Activated CD4-positive, alpha-beta T cell treated with anti-CD3 and anti-CD28 coated beads, Interleukin-2, amount 50 U/mL, for 48 hours (primary cell): Measurements from ENCODE around the gene DPCD.
"Not testable (repeated sequence)": the region's sequence is repeated elsewhere in the genome, so short reads cannot be mapped to it uniquely, and the experiment has no call there.

ENCODE experiments used
- DNase-seq, 2 experiments: peaks; one replicate each; pipeline ENCODE4 v3.0.0-alpha.2; 2020

Gene DPCD

GRCh38 chr10:101588879-101589278 lies 758 bp downstream of the DPCD start:
- DNase-seq = no peak

GRCh38 chr10:101593331-101593730 lies 5.2 kb downstream of the DPCD start:
- DNase-seq = not testable (repeated sequence)

GRCh38 chr10:101595591-101596433 lies 7.7 kb downstream of the DPCD start:
- no peak for DNase-seq

- no peak for DNase-seq
These were observed 9.2 kb downstream of the DPCD start for GRCh38 chr10:101597091-101597900.

- DNase-seq = no peak
These were observed 13.4 kb downstream of the DPCD start for GRCh38 chr10:101601541-101601940.

- peak; percentile 82 to 86 for DNase-seq
These were observed 14.8 kb downstream of the DPCD start for GRCh38 chr10:101602761-101603398.

GRCh38 chr10:101607124-101607523 lies 19.0 kb downstream of the DPCD start:
- DNase-seq = no peak

- DNase-seq = no peak
These were observed 21.4 kb downstream of the DPCD start for GRCh38 chr10:101609481-101609880.

GRCh38 chr10:101611096-101611905 lies 23.2 kb downstream of the DPCD start:
- peak; percentile 16 to 31 for DNase-seq

GRCh38 chr10:101612086-101612485 lies 24.0 kb downstream of the DPCD start:
- no peak for DNase-seq

- no peak for DNase-seq
These were observed 24.8 kb downstream of the DPCD start for GRCh38 chr10:101612872-101613271.

- no peak for DNase-seq
These were observed 25.5 kb downstream of the DPCD start for GRCh38 chr10:101613646-101614045.

- no peak for DNase-seq
These were observed 26.8 kb downstream of the DPCD start for GRCh38 chr10:101614663-101615524.

- DNase-seq = no peak
These were observed 27.5 kb downstream of the DPCD start for GRCh38 chr10:101615525-101616116.

- no peak for DNase-seq
These were observed 28.4 kb downstream of the DPCD start for GRCh38 chr10:101616415-101617101.

- DNase-seq = no peak
These were observed 29.1 kb downstream of the DPCD start for GRCh38 chr10:101617102-101617823.

- DNase-seq = no peak
These were observed 29.9 kb downstream of the DPCD start for GRCh38 chr10:101617824-101618568.

GRCh38 chr10:101618871-101619270 lies 30.8 kb downstream of the DPCD start:
- DNase-seq = no peak

- no peak for DNase-seq
These were observed 31.9 kb downstream of the DPCD start for GRCh38 chr10:101619983-101620382.
